NCI-H1105 treated with DMSO at 0.1 percent for 48 hours (cell line): ENCODE measurements around the gene DGKG.

ENCODE experiments used
- DNase-seq: peaks from one replicate; lab custom pipeline; 2025; lab: John Stamatoyannopoulos, UW

DGKG gene

DNA sequence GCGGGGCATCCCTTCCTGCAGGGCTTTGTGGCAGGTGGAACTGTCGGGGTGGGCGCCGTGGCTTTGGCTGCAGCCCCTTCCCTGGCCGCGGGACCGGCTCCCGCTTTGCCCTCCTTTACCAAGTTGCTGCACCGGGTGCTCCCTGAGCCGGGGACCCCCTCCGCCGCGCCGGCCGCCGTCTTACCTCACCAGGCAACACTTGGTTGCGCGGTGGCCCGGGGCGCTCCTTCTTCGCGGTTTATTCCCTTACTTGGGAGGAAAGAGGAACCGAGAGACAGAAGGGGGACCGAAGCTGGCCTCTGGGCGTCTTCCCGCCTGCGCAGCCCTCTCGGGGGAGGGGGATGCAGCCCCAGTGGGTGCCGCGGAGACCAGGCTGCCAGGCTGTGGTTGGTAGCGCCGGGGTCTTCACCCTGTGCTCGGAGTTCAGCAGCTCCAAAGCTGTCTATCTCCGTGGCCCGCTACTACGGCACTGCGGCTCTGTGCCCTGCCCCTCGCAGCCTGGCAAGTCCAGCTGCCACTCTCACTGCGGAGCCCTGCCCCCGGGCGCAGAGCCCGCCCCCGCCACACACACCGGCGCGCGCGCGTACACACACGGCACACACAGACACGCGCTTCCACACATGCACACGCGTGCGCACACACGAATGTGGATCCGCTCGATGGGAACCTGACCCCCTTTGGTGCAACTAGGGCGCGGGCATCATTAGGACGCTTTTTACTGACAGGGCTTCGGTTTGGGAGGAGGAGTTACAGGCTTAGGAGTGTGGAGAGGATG, at the start of gene DGKG:
Gene DGKG (minus strand): TSS at position 473 of the 775 bp plus-strand sequence. CDS start 41,775 bp downstream, outside the sequence.
- DNase-seq: peak; percentile 78

DNA sequence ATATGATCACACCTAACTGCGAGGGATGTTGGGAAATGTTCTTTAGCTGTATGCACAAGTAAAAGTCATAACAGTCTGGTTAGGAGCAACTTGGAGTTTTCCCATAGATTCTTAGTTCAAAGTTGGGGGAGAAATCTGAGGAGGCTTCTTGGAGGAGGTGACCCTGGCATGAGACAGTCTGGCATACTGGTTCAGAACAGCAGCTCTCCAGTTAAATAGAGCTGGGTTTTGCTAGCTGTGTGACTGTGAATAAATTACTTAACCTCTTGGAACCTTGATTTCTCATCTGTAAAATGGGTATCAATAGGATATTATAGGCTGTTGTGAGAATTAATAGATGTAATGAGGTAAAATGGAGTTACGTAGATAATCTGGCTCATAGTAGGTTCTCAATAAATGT, 49.1 kb upstream of the DGKG start:
- no peak for DNase-seq

GRCh38 chr3:186406669-186407635, 44.9 kb upstream of the DGKG start:
- DNase-seq: no peak

- no peak for DNase-seq
These were observed 39.5 kb upstream of the DGKG start for GRCh38 chr3:186401556-186401955.

GRCh38 chr3:186400662-186401061, 38.6 kb upstream of the DGKG start:
- DNase-seq: no peak

GRCh38 chr3:186400026-186400425, 38.0 kb upstream of the DGKG start:
- no peak for DNase-seq

- no peak for DNase-seq
These were observed 32.7 kb upstream of the DGKG start for GRCh38 chr3:186394566-186395217.

DNA sequence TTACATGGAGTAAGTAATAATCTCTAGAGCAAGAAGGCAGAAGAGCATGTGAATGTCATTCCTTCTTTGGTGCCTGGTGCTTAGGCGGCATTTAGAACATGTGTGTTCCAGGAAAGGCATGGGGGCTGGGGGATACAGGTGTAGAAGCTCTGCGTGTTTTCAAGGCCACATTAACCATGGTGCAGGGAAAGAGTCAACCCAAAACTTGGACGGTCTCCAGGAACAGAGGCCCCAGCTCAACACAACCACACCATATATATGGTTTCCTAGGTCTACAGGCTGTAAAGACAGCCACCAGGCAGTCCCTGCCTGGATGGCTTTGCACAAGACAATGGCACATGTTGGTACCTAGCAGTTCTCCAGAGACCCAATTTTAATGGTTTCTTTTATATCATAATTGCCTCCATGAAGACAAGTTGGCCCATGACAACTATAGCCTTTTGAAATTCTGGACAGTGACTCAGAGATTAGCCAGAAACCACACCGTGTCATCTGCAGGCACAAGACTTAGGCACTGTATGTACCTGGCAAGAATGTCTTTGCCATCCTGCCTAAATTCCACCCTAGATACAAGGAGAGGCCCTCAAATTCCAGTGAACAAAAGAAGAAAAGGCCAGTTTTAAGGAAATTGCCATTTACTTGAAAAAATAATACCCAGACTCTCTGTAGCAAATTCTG, 25.0 kb upstream of the DGKG start:
- DNase-seq: no peak

DNA sequence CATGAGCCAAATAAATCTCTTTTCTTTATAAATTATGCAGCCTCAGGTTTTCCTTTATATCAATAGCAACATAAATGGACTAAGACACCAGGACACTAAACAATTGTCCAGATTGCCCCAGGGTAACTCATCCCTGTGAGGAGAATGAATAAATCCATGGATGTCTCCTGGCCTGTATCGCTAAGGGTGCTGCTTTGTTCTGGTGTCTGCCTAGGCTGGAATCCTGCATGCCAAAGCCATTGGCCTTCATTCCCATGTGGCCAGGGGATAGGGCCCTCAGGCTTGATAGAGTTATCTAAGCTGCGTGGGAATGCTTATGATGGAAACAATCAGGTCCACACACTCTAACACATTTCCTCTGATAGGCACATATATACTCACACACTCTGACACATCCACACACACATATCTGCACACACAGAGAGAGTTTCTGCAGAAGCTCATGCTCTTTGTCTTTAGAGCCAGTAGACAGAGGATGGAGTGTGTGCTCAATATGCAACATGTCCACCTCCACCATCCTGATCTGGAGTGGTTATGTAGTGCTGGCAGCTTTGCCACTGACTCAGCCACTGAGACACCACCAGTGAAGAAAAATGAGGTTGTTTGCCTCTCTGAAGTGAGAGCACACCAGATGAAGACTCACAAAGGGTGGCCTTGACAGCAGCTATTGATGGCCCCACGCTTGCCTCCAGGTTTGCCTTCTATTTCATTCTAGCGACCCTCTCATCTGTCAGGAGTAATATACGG, 24.0 kb upstream of the DGKG start:
- DNase-seq: no peak

DNA sequence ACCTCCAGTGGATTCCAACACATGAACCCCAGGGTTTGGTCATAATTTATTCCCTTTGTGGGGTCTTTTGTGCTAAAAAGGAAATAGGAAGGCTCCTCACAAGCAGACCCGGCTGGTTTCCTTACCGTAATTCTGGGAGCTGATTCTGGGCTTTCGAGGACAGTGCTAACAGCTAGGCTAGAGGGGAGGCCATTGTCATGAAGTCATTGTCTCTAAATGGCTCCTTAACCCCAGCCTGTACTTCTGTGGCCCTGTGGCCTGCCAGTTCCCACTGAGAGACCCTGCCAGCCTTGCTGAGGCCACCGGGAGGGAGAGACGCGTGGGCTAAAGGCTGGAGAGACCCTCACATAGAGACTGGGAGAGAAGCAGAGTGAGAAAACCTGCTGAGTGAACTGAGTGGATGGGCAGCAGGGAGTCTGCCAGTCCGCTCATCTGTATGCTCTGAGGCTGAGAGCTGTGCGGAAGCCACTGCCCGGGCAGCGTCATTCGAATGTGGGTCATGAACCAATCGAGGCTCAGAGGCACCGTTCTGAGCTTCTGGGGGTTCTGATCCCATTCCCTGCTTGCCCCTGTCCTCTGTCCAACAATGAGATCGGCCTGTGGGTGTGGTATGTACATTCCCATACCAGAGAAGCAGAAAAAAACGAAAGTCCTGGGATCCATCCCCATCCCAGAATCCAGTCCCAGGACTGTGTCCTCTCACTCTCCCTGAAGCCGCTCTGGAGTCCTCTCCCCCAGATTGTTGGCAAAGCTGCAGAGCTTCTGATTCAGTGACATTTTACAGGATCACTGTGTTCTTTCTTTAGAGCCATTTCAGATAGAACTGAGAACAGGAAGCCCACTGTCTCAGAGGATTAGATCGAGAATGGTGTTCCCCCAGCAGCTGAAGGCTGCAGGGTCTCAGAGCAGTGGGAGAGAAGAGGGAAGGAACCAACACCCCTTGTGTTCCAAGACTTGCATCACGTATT, 21.3 kb upstream of the DGKG start:
- no peak for DNase-seq

DNA sequence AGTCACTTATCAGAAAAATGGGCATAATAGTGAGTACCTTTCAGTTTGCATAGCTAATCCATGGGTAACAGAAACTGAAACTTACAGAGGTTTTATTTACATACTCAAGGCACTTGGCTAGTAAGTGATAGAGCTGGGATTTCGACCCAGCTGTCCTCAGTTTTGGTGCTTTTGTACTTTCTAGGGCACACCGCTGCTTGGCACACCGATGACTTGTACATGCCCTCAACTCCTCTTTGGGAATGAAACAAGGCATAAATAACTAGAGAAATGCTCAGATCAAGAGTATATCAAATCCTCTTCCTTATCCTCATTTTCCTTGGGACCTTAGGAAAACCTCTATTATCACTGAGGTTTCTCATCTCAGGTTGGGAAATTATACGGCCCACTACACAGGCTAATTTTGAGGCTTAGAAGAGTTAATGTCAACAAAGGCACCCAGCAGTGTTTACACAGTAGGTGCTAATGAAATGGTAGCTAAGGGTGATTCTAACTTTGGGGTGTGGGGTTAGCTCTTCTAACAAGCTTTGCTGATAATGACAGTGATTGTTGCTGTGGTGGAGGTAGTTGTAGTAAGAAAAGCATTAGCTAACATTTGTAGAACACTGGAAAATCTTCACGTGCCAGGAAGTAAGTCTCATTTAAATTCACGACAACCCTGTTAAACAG, 20.3 kb upstream of the DGKG start:
- peak; percentile 44 for DNase-seq

- peak; percentile 80 for DNase-seq
These were observed 19.6 kb upstream of the DGKG start for GRCh38 chr3:186381424-186382216.

- no peak for DNase-seq
These were observed 18.8 kb upstream of the DGKG start for GRCh38 chr3:186380622-186381380.

- DNase-seq: no peak
These were observed 13.4 kb upstream of the DGKG start for GRCh38 chr3:186375443-186375842.

- DNase-seq: no peak
These were observed 12.3 kb upstream of the DGKG start for GRCh38 chr3:186374376-186374775.

- DNase-seq: no peak
These were observed 7.2 kb upstream of the DGKG start for GRCh38 chr3:186369217-186369616.

DNA sequence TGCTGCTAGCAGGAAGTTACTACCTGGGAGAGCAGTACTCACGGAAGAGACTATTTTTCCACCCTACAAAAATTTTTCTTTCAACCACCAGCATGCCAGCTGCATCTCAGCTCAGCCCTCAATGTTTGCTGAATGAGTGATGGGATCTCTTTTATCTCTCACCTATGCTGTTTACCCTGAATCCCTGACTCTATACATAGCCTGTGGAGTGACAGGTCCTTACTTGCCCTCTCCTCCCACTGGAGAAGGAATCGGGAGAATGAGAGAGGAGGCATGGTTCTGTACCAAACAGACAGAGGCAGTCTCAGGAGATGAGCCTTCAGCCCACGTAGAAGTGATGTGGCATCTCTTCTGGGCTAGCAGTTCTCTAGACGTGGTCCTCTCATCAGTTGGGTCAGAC, 6.7 kb upstream of the DGKG start:
- peak; percentile 18 for DNase-seq

DNA sequence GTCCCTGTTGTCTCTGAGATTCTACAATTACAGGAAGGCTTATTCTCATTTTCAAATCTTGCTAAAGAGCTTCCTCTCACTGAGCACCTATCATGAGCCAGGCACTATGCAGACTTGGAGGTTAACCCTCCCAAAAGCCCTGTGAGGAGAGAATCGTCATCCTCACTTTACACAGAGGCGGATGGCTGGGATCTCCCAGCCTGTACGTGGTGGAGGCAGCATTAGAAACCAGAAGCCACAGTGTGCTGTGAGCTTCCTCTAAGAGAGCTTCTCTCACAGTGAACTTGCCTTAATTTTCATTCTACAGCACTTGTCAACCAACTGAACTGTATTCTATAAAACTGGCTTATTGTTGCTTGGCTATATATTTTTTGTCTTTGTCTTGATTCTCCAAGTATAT, 6.1 kb upstream of the DGKG start:
- no peak for DNase-seq
